WTC11 (cell line): ENCODE results near the gene GLIPR2.

Source experiments
- NR2C2 ChIP-seq: sonication (generic); formaldehyde crosslinking; IDR thresholded peaks from 2 replicates; pipeline ENCODE4 v1.8.0; 2022; ENCODE audit warnings: mild to moderate bottlenecking, missing genetic modification reagents
- TF ChIP-seq, protein P1 (sequence below): fragments of 200-600 bp; IDR thresholded peaks from 2 replicates; pipeline ENCODE4 v1.8.0; 2022; ENCODE audit warnings: antibody characterized with exemption
- TF ChIP-seq, protein P2 (sequence below): fragments of 250-450 bp; sonication (Bioruptor Pico); conservative IDR thresholded peaks from 2 replicates; pipeline ENCODE4 v1.9.0; 2021; ENCODE audit warnings: mild to moderate bottlenecking

DNA sequence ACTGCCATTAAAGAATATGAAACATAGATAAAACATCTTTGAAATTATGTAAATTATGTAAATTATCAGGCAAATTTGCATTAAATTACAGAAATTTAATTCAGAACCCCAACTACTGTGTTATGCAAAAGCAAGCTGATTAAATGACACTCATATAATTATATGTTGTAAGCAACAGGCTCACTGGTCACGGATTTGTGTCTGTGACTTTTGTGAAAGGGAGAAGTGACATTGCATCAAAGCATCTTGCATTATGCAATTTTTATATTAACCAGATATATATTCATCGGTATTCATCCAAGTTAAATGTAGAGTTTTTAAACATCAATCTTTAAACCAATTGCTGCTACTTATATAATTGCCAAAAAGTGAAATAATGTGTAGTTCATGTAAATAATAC, 13.0 kb upstream of the GLIPR2 start:
- TF ChIP-seq, protein P1, sequence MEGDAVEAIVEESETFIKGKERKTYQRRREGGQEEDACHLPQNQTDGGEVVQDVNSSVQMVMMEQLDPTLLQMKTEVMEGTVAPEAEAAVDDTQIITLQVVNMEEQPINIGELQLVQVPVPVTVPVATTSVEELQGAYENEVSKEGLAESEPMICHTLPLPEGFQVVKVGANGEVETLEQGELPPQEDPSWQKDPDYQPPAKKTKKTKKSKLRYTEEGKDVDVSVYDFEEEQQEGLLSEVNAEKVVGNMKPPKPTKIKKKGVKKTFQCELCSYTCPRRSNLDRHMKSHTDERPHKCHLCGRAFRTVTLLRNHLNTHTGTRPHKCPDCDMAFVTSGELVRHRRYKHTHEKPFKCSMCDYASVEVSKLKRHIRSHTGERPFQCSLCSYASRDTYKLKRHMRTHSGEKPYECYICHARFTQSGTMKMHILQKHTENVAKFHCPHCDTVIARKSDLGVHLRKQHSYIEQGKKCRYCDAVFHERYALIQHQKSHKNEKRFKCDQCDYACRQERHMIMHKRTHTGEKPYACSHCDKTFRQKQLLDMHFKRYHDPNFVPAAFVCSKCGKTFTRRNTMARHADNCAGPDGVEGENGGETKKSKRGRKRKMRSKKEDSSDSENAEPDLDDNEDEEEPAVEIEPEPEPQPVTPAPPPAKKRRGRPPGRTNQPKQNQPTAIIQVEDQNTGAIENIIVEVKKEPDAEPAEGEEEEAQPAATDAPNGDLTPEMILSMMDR: no peak
- TF ChIP-seq NR2C2 (CRISPR knock-in tag): no peak
- TF ChIP-seq, protein P2, sequence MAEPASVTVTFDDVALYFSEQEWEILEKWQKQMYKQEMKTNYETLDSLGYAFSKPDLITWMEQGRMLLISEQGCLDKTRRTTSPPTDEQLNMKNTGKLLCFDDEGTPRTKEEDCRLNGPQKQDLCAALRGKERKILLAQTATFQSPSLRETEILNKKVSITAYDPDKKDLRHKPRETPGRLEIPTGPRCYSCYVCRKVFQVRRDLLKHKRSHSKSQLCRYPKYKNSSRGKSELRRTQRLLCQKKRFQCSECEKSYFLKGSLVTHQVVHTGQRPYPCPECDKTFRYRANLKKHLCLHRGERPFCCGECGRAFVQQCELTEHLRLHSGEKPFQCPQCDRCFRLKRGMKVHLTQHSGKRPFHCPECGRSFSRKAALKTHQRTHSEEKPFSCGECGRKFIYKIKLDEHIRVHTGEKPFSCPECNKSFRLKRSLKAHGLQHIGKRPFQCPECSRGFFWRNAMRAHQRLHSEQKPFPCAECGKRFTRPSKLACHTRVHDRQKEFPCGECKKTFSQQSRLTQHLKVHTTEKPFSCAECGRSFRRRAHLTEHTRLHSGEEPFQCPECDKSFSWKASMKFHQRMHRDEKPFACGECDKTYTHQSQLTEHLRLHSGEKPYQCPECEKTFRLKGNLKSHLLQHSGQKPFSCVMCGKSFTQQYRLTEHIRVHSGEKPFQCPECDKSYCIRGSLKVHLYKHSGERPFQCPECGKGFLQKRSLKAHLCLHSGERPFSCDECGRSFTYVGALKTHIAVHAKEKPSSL (CRISPR knock-in tag): no peak
